HG03442 (cell line): ENCODE measurements around the gene RAPGEF4.

Experiments used
- ATAC-seq: cut with Tn5 transposase; IDR thresholded peaks from one replicate; pipeline ENCODE4 v1.9.1; 2021; ENCODE audit warnings: mild to moderate bottlenecking, moderate library complexity; ENCODE audit not compliant: unreplicated experiment

The RAPGEF4 gene

DNA sequence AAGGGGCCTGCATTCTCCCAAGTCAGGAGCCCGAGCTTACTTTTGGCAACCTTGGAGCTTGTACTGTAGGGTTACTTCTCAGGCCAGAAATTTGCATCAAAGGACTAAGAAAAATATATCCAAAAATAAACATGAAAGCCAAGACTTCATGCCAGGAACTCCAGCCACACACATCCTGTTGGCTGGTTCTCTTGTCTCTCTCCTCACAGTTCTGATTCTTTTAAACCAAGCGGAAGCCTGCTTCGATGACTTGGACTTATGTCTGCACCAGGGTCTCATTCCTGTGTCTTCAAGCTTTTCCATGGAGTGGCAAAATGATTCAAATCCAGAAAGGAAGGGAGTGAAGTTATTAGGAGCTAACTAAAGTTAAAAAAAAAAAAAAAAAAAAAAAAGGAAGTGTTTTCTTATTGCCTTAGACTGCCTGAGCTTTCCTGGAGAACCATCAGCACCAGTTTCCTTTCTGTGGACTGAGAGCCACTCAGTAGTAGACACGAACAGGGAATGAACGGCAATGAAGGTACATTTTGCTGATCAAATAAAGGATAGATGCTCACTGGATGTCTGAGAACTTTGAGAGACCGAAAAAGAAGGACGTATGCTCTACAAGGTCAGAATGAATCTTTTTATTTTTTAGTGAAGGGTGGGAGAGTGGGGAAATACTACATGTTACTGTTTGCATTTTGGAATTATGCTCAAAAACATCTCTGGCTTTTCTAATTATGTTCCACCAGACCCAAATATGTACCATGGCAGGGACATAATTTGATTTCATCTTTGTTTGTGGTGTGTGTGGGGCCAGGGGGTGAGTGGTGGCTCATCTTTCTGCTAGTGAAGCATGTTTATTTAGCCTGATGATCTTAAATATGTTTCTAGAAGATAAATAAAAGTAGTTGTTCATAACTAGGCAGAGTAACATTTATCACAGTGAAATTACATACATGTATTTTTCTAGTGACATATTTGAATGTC lies 86.0 kb downstream of the RAPGEF4 start:
- ATAC-seq: no peak

DNA sequence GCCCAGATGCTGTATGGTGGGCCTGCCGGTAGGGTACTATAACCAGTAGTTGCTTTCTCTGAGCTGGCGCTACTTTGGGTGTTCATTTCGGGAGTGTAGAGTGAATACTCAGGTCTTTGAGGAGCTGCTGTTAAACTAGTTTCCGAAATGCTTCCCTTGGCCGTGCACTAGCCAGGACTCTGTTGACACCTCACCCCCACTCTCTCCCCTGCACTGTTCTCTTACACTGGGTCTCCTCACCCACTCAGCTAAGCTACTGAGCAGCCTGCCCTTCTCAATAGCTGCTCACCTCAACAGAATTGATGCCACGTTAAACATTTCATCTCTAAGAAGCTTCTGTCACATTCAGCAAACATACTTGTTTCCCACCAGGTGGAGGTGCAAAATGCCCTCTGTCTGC lies 86.9 kb downstream of the RAPGEF4 start:
- ATAC-seq: no peak

DNA sequence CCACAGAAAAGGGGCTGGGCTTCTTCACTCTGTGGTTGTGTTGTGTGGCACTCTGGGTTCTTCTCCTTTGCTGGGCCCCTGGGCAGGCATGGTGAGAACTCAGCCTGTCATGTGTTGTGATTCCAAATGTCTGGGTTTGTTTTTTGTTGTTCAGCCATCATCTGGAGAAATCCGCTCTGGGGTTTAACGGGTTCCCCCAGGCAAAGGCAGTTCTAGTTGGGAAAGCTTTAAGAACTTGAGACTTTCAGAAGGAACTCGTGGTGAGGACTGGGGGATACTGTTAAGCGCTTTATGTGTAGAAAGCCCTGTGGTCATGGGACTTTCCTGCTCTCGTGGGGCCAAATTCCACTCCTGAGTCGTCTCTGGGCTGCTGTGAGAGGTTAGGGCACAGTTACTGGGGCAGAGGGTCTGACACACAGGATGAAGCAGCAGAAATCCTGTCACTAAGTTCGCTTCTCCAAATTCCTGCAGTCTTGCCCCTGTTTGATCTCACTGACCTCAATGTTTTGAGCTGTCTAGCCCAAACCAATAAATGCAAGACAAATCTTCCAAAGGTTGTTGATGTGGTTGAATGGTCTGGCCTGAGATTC lies 87.7 kb downstream of the RAPGEF4 start:
- ATAC-seq: no peak

DNA sequence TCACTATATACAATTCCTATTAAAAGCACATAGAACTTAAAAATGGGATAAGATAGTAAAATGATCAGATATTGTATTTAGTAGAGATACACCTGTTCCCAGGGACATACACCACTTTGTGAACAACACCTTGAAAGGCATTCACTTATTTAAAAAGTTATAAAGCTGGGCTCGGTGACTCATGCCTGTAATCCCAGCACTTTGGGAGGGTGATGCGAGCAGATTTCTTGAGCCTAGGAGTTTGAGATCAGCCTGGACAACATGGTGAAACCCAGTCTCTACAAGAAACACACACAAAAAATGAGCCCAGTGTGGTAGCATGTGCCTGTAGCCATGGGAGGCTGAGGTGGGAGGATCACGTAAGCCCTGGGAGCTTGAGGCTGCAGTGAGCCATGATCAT lies 90.9 kb downstream of the RAPGEF4 start:
- no peak for ATAC-seq

DNA sequence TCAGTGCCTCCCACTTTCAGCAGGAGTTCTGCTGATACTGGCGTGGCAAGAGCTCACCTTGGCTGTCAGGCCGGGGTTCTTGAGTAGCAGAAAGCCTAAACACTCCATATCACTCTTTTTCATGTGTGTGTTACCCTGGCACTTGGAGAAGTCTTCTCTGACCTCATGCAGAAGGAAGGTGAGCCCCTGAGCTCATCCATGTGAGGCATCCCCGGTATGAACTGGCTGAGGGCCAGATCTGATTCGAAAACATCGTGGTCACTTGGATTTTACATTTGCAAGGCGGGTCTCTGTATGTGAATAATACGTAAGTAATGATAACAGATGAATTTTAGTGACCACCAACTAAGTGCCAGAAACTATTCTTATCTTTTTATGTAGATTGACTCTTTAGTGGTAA lies 93.6 kb downstream of the RAPGEF4 start:
- no peak for ATAC-seq

DNA sequence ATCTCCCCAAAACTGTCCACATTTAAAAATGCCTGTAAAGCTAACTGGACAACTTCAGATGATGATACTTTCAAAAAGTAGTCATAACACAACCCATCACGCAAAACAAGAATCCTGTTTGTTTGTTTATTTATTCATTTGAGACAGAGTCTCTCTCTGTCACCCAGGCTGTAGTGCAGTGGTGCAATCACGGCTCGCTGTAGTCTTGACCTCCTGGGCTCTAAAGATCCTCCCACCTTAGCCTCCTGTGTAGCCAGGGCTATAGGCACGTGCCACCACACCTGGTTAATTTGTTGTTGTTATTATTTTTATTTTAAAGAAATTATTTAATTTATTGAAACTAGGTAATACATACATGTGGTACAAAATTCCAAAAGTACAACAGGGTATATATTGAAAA lies 94.8 kb downstream of the RAPGEF4 start:
- ATAC-seq: no peak

DNA sequence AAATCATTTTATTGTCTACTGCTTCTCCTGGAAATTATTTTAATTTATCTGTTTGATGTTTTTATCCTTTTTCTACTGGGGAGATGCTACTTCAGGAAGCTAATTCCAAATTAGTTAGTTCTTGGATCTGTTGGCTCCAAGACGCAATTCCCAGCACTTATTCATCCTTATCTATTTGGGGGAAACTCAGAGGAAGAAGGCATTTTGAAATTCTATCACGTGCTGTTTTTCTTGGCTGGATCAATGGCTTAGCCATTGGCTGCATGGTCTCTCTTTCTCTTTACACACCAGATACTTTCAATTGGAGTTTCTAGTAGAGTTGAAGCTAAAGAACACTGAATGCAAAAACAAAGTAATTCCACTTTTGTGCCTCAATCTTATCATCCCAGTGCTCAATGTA lies 98.3 kb downstream of the RAPGEF4 start:
- ATAC-seq: no peak

DNA sequence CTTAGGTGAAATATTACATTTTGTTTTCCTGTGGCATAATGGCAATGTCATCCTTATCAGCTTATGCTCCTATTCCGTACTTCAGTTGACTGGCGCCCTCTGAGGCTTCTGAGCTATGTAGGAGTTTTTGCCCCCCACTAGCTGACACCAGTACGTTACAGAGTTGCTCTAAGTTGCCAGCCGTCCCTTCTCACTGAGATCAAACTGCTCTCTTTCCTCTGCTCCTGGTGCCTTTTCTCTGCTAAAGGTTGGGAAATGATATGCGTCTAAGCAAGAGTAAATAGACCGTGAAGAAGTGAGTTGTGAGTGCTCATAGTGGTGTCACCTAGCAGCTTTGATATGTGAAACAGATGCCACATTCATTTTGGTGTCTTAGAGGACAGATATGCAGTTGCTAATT lies 99.2 kb downstream of the RAPGEF4 start:
- ATAC-seq: no peak

DNA sequence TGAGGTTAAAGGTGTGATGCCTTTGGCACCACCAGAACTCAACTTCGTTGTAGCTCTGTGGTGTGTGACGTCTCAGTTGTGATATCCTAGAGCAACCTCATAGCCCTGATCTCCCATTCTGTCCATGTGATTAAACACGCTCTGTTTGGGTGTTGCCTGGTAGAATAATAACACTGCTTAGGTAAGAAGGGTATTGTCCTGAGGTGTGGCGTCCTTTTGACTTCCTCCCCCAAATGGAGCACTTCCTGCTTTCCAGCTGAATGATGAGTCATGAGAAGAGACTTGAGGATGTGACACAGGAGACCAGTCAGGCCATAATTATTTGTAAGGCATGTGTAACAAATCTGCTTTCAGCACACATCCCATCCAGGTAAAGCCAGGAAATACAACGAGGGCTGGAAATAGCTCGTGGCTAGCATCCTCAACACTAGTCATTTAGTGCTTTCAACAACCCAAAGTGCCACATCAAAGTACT lies 100.7 kb downstream of the RAPGEF4 start:
- ATAC-seq: no peak

DNA sequence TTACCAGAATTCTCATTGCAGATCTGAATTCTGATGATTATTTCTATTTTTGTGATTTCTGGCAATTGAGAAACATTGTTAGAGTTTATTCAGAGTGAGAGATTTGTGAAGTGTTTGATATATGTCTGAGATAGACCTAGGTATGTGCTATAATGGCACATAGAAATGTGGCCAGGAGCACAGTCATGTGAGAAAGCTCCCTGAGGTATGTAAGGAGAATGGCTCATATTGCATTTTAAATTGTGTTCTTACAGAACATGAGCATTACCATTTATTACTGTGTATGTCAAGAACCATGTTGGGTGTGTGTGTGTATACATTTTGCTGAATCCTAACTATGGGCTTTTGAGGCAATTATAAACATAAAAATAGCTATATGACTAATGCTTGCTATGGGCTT lies 101.2 kb downstream of the RAPGEF4 start:
- no peak for ATAC-seq

DNA sequence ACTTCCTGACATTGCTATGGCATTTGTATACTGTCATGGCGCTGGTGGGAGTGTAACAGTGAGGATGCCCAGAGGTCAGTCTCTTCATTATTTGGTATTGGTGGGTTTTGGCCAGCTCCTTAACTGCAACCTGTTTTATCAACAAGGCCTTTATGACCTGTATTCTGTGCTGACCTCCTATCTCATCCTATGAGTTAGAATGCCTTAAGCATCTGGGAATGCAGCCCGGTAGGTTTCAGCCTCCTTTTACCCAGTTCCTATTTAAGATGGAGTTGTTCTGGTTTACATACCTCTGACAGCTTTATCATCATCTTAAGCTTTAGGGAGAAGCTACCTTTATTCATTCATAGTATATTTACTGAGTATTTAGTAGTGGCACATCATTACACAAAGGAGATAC lies 103.8 kb downstream of the RAPGEF4 start:
- ATAC-seq: no peak

DNA sequence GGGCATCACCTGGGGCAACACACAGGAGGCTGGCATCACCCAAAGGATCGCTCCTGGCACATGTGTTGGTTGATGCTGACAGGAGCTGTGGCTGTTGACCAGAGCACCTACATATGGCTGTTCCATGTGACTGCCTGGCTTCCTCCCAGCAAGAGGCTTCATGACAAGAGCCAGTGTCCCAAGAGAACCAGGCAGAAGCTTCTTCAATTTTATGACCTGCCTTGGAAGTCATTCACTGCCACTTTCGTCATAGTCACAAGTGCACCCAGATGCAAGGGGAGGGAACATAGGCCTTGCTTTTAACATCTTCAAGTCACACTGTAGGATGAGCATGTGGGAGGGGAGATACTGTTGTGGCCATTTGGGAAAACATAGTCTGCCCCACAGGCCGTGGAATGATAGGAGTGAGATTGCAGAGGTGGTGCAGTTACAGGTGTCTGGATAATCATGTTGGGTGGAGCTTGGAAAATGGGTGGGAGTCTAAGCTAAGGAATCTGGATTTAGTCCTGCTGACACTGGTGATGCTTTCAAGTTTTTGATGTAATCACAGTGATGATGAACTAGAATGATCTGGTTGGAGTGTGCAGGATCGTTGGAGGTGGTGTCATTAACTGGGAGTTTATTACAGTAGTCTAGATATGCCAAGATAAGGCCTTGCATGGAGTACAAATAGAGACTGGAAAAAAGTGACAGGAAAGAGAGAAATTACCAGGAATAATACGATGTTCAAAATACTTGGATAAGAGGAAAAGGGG lies 107.0 kb downstream of the RAPGEF4 start:
- ATAC-seq: no peak

DNA sequence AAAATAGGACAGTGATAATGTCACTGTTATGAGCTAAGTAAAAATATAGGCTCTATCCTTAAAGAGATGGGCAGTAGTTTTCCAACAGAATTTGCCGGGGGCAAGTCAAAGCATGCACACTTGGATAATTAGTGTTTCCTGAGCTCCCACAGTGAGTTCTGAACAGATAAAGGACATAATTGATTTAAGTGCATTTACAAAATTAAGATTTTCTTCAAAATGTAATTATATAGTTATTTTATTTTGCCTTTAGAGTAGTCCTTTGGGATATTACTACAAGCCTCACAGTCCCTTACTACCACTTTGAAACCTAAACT lies 107.6 kb downstream of the RAPGEF4 start:
- ATAC-seq: no peak

DNA sequence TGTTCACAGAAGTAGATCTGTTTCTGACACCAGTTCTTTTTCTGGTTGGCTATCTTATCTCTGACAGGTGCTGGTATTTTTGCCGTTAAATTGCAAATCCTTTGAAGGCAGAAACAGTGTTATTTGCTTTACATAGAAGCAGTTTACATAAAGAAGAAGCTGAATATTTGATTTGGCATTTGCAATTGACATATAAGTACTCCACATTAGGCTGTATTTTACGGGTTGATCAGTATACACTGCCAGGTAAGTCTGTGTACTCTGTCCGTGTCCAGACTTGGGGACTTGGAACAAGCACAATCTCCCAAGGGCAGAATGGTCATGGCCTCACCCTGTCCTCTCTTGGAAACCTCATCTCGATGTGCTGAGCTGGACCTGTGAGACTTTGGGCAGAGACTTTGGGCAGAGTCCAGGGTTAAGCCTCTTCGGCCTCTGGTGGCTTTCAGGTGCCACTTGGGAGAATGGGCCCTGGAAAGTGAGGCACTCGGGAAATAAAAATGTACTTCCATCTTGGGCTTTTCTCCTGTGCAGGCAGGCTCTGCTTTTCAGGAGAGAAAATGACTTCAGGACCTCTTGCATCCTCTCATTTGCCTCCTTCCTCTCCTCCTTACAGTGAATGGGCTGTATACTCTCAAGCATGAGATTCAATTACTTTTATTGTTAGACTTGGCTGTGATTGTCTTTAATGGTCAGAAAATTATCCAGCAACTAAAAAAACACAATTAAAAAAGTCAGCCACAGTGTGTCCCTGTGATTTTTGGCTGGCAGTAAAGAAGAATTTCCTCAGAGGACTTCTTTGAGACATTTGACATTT lies 108.5 kb downstream of the RAPGEF4 start:
- ATAC-seq: no peak

DNA sequence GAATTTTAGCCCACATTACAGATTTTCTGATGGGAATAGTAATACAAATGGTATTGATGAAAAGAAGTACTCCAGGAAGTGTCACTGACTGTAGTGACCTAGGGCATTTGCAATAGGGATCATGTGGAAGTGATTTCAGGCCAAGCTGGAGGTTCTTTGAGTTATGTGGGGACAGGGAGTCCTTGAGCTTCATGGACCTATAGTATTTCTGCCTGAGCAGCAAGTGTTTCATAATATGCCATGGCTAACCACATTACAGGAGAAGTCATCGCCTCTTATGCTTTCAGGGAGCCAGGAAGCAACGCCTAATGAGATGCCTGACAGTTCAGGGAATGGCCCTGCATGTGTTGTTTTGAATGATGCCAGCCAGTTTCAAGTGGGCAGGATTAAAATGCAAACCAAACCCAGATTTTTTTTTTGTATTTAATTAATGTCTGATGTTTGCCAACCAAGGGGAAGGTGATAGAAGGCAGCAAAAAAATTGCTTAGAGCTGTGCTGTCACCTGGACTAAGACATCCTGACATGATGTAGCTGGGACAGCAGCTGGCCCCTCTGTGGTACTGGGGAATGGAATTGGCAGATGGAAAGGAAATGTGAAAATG lies 109.5 kb downstream of the RAPGEF4 start:
- no peak for ATAC-seq

DNA sequence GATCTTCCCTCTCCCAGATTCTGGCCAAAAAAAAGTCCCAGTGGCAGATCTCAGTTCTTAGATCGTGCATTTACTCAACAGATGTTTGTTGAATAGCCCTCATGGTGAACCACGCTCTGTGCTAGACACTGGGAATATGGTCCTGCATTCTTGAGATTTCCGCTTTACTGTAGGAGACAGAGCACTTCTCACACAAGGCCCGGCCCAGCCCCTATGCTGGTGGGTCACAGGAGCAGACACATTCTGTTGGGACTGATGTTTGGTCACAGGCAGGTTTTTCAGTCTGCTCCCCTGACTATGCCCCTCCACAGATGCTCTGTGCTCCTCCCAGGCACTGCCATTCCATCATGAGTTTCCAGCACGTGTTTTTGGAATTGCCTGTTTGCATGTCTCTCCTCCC lies 110.9 kb downstream of the RAPGEF4 start:
- no peak for ATAC-seq

DNA sequence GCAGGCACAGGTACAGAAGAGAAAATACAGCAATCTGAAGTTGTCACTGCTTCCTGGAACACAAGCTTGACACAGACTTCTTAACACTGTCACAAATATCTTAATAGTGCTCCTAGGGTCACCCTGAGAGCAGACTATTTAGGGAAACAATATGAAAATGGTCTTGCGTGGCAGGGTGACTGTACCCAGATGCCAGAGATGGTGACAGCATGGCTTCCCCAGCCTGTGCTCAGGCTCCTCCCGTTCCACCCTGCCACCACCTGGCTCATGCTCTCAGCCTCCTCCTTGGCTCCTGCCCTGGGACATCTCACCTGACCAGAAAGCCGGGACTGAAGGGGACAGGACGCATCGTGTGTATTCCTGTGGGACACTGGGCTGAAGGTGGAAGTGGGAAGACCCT lies 111.5 kb downstream of the RAPGEF4 start:
- no peak for ATAC-seq

DNA sequence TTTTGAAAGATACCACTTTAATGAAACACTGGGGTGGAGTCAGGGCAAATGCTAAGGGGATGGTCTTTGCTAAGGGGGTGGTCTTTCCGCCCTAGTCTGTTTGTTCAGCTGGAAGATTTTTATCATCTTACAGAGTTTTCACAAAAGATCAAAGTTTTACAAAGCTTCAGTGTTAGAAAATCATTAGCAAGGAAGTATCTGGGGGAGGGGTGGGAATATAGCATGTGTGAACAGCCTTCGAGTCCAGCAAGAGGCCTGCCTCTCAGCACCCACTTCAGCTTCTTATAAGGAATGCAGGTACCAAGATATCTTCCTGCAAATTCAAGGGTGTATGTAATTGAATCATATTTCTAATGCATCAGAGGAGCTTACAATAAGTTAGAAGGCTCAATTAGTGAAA lies 112.9 kb downstream of the RAPGEF4 start:
- ATAC-seq: no peak

DNA sequence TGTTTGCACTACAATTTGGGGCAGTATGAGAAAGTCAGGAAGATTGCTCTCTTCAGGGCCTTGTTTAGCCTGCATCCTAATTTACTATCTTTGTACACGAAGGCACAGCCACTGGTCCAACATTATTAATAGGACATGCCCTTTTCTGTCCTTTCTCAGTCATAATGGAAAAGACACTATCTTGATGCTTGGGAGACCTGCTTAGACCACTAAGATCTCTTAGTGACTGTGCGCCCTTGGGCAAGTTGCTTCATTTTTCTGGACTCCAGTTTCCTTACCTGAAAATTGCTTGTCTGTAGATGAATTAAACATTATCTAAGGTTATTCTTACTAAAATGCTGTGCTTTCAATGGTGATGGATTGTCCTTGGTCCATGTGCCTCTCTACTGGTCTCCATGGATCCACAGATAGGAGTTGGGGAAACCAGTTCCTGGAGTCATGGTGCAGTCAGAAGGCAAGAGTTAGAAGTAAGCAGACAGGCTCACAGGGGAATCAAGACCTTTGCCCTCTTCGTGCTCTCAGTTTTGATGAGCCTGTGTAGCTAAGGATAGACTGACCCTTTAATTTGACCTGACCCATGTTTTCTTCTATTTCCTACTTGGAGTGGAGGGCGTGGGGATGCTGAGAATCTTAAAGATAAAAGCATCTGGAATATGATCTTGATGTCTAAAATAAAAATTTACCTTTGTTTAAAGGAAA lies 114.0 kb downstream of the RAPGEF4 start:
- ATAC-seq: no peak

DNA sequence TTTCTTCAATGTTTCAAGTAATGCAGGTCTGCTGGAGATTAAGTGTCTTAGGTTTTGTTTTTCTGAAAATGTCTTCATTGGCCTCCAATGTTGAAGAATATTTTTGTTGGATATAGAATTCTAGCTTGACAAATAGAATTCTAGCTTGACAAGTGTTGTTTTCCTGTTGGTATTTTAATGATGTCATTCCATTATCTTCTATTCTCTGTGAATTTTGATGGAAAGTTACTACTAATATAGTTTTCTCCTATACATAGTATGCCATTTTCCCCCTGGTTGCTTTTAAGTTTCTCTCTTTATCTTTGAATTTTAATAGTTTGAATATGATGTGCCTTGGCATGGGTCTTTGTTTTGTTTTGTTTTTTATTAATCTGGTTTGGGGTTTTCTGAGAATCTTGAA lies 119.9 kb downstream of the RAPGEF4 start:
- no peak for ATAC-seq
